GM12865 (cell line): ENCODE data around the gene LRFN5.

Experiments used
- DNase-seq: peaks from one replicate; pipeline ENCODE4 v3.0.0; 2010; ENCODE audit warnings: low read depth
- H3K4me3 ChIP-seq: 2 replicates; pipeline ENCODE4 v1.5.1; 2011; ENCODE audit warnings: mild to moderate bottlenecking, low read depth, low read length, control low read depth
- TF ChIP-seq, protein P1 (sequence below): IDR thresholded peaks from 2 replicates; pipeline ENCODE4 v1.5.1; 2011; ENCODE audit warnings: low read length, control low read depth, low read depth, inconsistent platforms; ENCODE audit not compliant: insufficient read depth; ENCODE audit errors: missing control alignments

Gene LRFN5

GRCh38 chr14:41925409-41925808 lies 318.7 kb downstream of the LRFN5 start:
- TF ChIP-seq, protein P1, sequence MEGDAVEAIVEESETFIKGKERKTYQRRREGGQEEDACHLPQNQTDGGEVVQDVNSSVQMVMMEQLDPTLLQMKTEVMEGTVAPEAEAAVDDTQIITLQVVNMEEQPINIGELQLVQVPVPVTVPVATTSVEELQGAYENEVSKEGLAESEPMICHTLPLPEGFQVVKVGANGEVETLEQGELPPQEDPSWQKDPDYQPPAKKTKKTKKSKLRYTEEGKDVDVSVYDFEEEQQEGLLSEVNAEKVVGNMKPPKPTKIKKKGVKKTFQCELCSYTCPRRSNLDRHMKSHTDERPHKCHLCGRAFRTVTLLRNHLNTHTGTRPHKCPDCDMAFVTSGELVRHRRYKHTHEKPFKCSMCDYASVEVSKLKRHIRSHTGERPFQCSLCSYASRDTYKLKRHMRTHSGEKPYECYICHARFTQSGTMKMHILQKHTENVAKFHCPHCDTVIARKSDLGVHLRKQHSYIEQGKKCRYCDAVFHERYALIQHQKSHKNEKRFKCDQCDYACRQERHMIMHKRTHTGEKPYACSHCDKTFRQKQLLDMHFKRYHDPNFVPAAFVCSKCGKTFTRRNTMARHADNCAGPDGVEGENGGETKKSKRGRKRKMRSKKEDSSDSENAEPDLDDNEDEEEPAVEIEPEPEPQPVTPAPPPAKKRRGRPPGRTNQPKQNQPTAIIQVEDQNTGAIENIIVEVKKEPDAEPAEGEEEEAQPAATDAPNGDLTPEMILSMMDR: no peak
- DNase-seq: no peak
- no peak overlapping the region for H3K4me3 ChIP-seq

DNA sequence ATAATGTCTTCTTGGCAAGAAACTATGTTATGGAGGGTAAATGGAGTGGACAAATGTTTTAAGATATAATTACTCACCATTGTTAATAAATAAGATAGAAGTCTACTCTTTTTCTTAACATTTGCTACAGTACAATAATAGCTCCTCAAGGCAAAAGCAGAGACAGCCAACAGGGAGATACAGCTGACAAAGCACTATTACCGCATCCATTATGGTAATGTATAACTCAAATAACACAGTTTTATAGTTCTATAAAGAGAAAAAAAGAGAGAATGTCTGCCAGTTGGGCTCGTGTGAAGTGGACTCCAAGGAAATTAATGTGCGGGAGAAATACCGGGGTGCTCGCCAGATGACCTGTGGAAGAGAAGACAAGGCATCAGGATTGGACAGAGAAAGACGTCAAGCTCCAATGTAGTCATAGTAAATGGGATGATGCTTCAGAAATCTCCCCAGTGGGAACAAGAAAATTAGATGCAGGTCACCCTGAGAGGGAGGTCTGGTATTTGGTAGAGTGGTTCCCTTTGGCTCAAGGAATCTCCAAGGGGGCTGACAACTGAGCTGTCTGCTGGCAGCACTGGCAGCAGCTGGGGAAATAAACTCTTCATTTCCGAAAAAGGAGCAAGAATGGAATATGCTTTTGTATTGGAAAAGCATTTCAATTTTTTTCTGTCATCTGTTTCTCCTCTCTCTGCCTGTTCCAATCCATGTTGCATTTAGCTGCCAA lies 343.9 kb downstream of the LRFN5 start:
- no peak overlapping the region for H3K4me3 ChIP-seq
- TF ChIP-seq, protein P1: no peak
- DNase-seq: no peak
